GM19239 (cell line): Measurements from ENCODE around the gene C11orf52.
"Not testable (repeated sequence)": the region's sequence is repeated elsewhere in the genome, so short reads cannot be mapped to it uniquely, and the experiment has no call there.

Experiments used
- DNase-seq: peaks from one replicate; pipeline ENCODE4 v3.0.0; 2011; ENCODE audit warnings: low spot score; ENCODE audit not compliant: insufficient read length
- FAIRE-seq: peaks from 2 replicates; lab custom pipeline; 2011; peaks lifted over from hg19 to GRCh38; lab: Jason Lieb, UNC

The C11orf52 gene, protein sequence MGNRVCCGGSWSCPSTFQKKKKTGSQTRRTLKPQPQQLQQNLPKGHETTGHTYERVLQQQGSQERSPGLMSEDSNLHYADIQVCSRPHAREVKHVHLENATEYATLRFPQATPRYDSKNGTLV

DNA sequence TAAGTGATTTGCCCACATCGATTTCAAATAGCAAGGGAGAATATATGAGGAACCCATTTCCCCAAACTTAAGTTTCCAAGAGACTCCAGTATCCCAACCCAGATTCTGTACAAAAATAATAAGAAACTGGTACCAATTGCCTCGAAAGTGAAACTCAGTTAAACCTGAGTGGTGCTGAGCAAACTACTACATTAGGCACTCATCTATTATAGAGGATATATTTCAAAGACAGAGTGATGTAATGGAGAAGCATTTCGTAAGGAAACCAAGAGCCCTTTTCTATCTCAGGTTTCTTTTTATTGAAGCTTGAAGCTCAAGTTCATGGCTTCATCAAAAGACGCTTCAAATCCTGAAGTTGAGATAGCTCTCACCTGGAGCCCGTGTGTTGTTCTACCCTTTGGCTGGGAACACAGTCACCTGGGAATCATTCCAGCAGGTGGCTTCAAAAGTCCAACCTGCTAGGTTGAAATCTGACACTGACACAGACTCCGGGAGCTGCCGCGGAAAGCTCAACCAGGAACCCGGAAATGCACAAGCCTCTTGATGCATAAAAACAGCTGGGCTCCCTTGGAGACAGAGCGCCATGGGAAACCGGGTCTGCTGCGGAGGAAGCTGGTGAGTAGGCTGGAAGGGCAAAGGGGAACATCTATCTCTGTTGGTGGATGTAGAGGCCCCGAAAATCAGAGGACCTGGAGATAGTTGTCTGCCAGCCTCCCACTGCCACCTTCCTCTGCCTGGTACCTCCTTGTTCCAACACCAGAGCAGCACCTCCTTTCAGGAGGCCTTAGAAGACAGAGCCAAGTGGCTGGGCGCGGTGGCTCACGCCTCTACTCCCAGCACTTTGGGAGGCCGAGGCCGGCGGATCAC, at the start of gene C11orf52:
Gene C11orf52 (plus strand): TSS at position 524 of the 867 bp plus-strand sequence. CDS start 60 bp downstream, at position 584.
- FAIRE-seq, result no peak
- DNase-seq, result no peak

DNA sequence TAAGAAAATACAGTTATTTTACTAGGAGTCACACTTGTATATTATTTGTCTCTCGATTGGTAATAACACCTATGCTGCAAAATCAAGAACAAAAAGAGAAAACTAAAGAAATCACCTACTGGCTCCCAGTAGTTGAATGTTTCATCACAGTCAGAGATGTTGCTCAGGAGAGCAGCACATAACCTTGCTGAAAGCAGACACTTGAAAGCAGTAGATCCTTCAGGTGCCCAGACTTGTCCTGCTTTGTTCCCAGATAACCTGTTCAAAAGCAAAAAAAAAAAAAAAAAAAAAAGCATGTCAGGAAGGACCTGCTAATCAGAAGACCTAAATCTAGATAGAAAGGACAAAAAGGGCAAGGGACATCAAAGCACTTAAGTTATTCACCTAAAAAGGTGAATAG, 48.6 kb upstream of the C11orf52 start:
- FAIRE-seq (no peak), DNase-seq (no peak)

DNA sequence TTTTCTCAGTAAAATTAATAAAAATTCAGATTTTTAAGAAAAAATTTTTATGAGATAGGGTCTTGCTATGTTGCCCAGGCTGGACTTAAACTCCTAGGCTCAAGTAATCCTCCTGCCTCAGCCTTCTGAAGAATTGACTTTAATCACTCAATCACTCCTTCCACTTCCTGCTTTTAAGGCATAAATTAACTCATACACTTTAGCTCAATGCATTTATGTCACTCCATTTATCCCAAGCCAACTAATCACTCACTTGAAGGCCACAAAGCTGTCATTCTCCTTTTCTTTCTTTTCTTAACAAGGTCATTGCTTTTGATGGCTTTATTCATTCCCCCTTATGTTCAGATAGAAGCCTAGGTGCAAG, 48.2 kb upstream of the C11orf52 start:
- DNase-seq, result no peak
- FAIRE-seq, result no peak

DNA sequence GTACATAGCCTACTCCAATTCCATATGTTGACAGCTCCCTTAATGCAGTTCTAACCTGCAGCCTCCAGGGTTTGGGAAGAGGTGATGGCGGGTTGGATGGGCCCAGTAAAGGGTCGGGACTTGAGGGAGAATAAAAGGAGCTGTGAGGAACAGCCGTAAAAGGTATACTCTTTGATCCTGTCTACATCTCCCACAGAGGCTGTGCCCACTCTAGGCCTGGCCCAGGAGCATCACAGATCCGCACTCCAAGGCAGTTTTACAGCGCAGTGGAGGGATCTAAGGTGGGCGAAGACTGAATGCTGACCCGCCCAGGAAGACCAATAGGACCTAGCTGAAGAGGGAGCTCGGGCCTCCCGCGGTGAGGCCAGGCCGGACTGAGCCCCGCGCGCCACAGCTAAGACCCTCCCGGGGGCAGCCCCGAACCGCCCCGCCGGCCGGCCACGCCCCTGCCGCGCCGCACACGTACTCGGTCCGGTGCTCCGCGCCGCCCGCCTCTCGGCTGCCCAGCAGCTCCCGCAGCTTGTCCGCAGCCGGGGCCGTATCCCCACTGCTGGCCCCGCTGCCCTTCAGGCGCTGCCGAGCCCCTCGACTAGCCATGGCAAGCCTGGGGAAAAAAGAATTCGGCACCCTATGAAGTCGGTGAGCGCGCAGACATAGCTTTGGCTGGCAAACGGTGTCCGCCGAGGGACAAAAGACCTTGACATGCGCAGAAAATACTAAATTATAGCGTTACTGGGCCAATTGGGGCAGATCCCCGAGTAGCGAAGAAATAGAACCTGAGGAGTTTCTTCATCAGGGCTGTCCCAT, 47.6 kb upstream of the C11orf52 start, which contains the start of gene ALG9:
Gene ALG9 (minus strand): TSS at position 696 of the 807 bp plus-strand sequence. CDS start 99 bp downstream, at position 597.
- FAIRE-seq (peak; percentile 96), DNase-seq (peak; percentile 55)

DNA sequence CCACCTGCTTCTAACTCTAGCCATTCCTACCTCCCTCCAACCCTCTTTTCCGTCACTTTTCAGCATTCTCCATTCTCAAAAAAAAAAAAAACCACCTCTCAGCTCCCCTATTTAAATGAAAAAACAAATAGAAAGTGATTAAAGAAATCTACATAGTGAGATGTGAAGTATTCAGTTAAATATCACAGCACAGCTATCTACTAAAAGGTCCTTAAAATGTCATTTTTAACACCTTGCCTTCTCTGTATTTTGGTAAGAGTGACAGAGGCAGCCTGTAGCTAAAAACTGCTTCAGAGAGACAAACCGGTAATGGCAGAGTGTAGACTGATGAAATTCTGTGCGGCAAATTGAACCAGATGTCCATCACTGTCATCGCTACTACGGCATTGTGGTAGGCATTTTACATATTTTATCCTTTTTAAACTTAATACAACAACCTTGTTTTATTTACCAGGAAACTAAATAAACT, 47.0 kb upstream of the C11orf52 start:
- FAIRE-seq (peak; percentile 60), DNase-seq (no peak)

DNA sequence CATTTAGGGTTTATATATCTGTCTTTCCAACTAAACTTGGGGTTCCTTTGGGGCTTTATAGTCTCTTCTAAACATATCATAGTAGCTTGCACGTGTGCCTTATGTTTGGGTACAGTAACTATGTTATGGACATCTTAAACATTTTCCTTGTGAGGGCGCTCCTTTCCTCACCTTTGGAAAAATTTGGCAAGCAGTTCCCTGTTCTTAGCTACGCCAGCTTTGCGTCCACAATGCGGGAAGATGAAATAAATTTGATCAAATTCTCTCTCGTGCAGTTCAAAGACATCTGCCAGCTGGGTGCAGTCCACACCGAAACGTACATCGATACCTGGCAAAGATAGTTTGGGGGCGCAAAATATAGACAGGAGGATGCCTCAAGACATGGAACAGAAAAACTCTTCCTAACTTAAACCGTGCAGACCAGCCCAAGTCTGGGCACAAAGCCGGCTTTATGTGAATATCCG, 40.3 kb upstream of the C11orf52 start:
- DNase-seq (no peak), FAIRE-seq (no peak)

DNA sequence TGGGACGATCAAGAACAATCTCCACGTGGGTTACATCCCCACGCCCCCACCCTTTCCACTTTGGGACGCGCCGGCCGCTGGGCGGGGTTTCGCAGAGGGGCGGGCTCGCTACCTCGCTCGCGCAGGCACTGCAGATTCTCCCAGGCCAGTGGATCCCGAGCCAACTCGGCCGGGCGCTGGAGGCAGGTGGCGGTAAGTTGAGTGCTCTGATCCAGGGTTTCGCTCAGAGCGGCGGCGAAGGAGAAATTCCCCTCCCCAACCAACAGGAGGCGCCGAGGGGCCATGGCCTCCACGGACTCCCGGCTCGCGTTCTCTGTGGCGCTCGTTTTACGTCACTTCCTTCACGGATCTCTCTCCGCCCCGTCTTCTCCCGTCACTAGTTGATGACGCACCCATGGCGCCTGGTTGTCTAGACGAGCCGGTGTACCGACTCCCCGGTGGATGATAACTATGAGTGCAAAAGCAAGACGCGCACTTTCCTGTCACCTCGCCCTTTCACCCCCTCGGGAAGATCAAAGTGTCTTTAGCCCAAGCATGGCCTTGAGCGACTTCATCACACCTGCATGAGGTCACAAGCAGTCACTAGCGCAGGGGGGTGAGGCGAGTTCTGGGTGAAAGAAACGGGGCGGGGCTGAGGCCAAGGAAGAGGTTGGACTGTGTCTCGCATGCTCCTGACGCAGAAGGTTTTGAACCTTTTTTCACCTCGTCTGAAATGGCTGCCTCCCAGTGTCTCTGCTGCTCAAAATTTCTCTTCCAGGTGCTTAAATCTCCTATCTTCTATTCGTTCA, 39.7 kb upstream of the C11orf52 start, which contains the start of the genes CFAP68 and FDXACB1:
Gene CFAP68 (plus strand): TSS at position 693 of the 788 bp plus-strand sequence. CDS start 20 bp downstream, at position 713.
Gene FDXACB1 (minus strand): TSS at position 317 of the 788 bp plus-strand sequence. CDS start 33 bp downstream, at position 284.
- DNase-seq (peak; percentile 86), FAIRE-seq (peak; percentile 96)

DNA sequence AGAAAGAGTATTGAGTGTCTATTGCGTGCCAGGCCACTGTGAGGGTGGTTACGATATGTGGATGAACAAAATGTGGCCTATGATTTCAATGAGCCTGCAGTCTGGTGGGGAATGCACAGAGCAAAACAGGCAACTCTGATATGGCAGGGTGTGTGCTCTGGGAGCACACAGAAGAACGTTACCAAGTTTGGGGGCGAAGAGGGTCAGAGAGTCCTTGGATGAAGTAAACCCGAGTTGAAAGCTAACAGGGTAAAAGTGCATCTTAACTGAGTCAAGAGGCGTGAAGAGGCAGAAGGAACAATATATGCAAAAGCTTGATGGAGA, 39.1 kb upstream of the C11orf52 start:
- DNase-seq (no peak), FAIRE-seq (no peak)

DNA sequence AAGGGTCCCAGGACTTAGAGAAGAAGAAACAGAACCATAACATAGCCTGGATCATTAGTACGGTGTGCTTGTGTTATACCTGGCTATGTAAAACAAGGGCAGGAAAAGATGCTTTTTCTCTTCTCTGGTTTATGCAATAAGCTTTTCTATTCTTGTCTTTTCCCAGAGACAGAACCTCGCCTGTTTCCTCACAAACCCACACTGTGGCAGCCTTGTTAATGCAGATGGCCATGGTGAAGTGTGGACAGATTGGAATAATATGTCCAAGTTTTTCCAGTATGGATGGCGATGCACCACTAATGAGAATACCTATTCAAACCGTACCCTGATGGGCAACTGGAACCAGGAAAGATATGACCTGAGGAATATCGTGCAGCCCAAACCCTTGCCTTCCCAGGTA, 36.5 kb upstream of the C11orf52 start:
- FAIRE-seq (no peak), DNase-seq (no peak)

DNA sequence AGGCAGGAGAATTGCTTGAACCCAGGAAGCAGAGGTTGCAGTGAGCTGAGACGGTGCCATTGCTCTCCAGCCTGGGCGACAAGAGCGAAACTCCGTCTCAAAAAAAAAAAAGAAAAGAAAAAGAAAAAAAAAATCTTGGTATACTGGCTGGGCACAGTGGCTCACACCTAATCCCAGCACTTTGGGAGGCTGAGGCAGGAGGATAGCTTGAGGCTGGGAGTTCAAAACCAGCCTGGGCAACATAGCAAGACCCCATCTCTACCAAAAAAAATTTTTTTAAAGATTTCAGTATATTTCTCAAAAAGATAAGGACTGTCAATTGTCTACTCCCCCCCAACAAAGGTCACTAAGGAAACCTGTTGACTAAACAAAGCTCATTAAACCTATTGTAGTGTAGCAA, 33.7 kb upstream of the C11orf52 start:
- FAIRE-seq, DNase-seq: not testable (repeated sequence)

DNA sequence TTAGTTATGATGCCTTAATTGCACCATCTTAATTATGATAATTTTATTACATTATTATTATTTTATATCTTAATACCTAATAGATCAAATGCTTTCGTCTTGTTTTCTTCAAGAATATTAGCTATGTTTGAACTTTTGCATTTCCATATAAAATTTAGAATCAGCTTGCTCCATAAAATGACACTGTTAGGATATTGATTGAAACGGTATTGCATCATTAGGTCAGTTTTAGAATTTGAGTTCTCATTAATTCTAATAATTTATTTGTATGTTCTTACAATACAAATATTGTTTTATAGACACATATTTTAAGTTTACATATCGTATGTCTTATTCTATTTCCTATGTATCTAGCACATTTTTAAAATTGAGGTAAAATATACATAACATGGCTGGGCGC, 32.7 kb upstream of the C11orf52 start:
- FAIRE-seq, result no peak
- no peak for DNase-seq

DNA sequence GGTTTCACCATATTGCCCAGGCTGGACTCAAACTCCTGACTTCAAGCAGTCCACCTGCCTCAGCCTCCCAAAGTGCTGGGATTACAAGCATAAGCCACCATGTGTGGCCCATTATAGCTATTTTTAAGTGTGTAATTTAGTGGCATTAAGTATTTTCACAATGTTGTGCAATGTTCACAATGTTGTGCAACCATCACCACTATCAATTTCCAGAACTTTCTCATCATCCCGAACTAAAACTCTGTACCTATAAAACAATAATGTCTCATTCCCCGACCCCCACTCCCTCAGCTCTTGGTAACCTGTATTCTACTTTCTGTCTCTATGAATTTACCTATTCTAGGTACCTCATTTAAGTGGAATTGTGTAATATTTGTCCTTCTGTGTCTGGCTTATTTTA, 31.9 kb upstream of the C11orf52 start:
- no peak for FAIRE-seq
- DNase-seq, result no peak

DNA sequence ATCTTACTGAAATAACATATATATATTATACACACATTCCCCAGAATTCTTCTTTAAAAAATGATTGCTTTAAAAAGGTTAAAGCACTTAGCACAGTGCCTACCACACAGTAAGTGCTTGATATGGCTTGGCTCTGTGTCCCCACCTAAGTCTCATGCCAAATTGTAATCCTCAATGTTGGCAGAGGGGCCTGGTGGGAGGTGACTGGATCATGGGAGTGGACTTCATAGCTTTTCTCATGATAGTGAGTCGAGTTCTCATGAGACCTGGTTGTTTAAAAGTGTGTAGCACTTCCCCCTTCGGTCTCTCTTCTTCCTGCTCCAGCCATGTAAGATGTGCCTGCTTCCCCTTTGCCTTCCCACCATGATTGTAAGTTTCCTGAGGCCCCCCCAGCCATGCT, 13.3 kb upstream of the C11orf52 start:
- DNase-seq (no peak), FAIRE-seq (no peak)

DNA sequence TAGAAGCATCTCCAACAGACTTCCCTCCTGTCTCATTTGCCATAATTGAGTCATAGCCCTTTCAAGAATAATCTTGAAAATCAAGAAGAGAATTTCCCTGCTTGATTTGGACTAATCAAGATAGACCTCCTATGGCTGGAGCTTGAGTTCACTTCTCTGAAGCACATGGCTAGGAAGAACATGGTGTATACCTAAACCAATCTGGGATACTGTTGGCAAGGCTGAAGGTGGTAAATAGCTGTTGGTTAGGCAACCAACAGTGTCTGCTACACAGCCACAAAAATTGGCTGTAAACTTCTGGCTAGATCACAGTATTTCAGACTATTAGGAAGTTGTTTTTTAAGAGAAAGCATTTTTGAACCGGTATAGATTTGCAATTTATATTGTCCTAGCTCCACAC, 12.0 kb upstream of the C11orf52 start:
- FAIRE-seq, result no peak
- no peak for DNase-seq

DNA sequence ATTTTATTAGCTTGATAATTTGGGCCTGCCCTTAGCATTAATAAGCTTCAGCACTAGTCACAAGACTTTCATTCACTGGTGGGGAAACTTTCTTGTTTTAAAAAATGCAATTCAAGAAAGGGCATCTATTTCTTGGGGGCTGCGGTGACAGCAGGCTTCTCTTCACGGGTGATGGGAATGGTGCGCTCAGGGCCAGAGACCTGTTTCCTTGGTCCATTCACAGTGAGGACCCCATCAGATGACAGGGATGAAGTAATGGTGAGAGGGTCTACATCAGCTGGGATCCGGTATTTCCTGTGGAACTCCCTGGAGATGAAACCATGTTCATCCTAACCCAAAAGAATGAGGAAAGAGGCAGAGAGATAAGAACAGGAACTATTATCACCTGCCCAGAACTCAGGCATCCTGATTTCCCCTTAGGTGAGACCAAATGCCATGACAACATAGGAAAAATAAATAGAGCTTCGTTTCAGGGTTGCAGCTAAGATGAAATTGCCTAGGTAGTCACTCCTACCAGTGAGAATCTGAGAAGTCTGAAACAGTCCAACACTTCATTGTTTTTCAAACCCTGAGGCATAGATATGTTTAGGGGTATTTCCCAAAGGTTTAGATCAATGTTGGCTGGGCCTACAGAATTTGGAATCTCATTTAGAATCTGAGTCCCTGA, 9.9 kb upstream of the C11orf52 start:
- DNase-seq (no peak), FAIRE-seq (no peak)

DNA sequence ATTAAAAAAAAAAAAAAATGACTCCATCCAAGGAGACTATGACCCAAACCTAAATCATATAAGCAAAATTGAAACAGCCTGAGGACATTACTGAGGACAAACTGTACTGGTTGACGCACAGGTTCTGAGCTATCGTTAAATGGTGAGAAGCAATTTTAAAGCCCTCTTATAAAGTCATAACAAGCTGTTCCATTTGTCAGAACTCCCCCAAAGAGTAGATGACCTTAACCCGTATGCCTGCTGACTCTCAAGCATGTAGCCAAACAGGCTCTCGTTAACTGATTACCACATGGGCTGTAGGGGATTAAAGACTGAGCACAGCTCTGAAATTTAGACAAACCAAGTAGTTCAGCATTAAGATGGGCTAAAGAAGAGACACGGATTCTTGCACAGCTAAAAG, 9.3 kb upstream of the C11orf52 start:
- FAIRE-seq (no peak), DNase-seq (no peak)

DNA sequence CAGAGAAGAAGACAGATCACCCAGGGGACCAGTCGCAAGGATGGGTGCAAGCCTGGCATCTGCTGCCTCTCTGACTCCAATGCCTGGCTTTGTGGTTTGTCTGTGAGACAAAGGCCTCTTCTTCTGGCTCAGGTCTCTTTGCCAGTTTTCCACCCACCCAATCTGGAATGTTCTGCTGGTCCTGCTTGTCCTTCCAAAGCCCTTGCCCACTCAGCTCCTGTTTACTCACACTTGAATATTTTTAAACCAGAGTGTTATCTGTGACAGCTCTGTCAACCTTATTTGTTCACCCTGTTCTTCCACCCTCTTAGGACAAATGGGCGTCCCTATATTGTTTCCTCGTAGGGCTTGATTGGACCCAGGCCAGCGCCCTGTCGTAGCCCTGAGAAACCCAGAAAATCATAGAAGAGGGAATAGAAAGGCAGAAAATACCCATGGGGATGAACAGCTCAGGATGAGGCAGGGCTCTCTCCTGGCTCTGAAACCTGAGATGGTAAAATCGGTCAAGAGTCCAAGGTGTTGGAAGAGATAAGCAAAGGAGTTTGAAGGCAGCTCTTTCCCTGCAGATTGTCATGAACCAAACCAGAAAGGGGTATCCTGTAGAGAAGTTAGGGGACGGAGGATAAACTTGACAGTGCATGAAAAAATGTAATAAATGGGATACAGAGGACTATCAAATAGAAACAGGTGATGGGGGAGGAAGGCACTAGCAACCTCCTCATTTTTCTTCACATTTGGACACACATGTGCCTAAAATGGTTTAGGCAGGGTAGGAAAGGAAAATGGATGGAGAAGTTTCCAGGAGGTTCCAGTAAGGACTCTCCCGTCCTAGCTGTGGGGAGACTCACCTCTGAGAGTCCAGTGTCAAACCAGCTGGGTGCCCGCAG, 7.8 kb upstream of the C11orf52 start:
- no peak for DNase-seq
- FAIRE-seq, result no peak
